Fibroblast of upper back skin (primary cell): Measurements from ENCODE around the gene MEIOB.
"Not testable (repeated sequence)": the region's sequence is repeated elsewhere in the genome, so short reads cannot be mapped to it uniquely, and the experiment has no call there.

ENCODE experiments used
- DNase-seq: peaks from one replicate; pipeline ENCODE4 v3.0.0-alpha.2; 2013

The MEIOB gene

GRCh38 chr16:1871974-1872635, at the start of gene MEIOB:
MEIOB (minus strand) TSS chr16:1872164; CDS start chr16:1868175, 3,989 bp downstream.
- peak; percentile 40 for DNase-seq

GRCh38 chr16:1920727-1921171, 48.8 kb upstream of the MEIOB start:
- no peak for DNase-seq

- not testable (repeated sequence) for DNase-seq
Observed at GRCh38 chr16:1920122-1920521, 48.2 kb upstream of the MEIOB start.

GRCh38 chr16:1919327-1919998, 47.5 kb upstream of the MEIOB start:
- no peak for DNase-seq

GRCh38 chr16:1918351-1919326, 46.7 kb upstream of the MEIOB start, which contains the start of gene HS3ST6:
HS3ST6 (minus strand) TSS chr16:1918415; CDS start chr16:1918323, 92 bp downstream.
- no peak for DNase-seq

- DNase-seq, result no peak
Observed at GRCh38 chr16:1917665-1918350, 45.8 kb upstream of the MEIOB start.

- no peak for DNase-seq
Observed at GRCh38 chr16:1917056-1917664, 45.2 kb upstream of the MEIOB start.

- no peak for DNase-seq
Observed at GRCh38 chr16:1916640-1916990, 44.7 kb upstream of the MEIOB start.

- DNase-seq, result no peak
Observed at GRCh38 chr16:1915732-1916639, 44.0 kb upstream of the MEIOB start.

GRCh38 chr16:1914988-1915387, 43.0 kb upstream of the MEIOB start:
- DNase-seq, result no peak

GRCh38 chr16:1914084-1914608, 42.2 kb upstream of the MEIOB start:
- DNase-seq, result no peak

GRCh38 chr16:1913327-1914083, 41.5 kb upstream of the MEIOB start:
- DNase-seq, result no peak

GRCh38 chr16:1912215-1912543, 40.2 kb upstream of the MEIOB start:
- no peak for DNase-seq

GRCh38 chr16:1911467-1912214, 39.7 kb upstream of the MEIOB start:
- DNase-seq, result no peak

GRCh38 chr16:1909561-1910231, 37.7 kb upstream of the MEIOB start:
- no peak for DNase-seq

GRCh38 chr16:1908983-1909382, 37.0 kb upstream of the MEIOB start:
- DNase-seq, result no peak

- no peak for DNase-seq
Observed at GRCh38 chr16:1908184-1908583, 36.2 kb upstream of the MEIOB start.

GRCh38 chr16:1907226-1907860, 35.4 kb upstream of the MEIOB start:
- DNase-seq, result no peak

- DNase-seq, result no peak
Observed at GRCh38 chr16:1906846-1907165, 34.8 kb upstream of the MEIOB start.
